Nephron progenitor cell (in vitro differentiated cells): ENCODE results near the gene PCGF2.
A peak's percentile ranks its signal among the peaks of the same experiment; 100 is the strongest.
"Not testable (repeated sequence)": the region's sequence is repeated elsewhere in the genome, so short reads cannot be mapped to it uniquely, and the experiment has no call there.

Source experiments
- DNase-seq: peaks from one replicate; pipeline ENCODE4 v3.0.0; 2021
- H3K27ac Mint-ChIP-seq: 2 replicates; pipeline ENCODE4 v1.8.0; 2021; ENCODE audit warnings: mild to moderate bottlenecking, moderate library complexity, mixed read lengths
- H3K27me3 Mint-ChIP-seq: 2 replicates; pipeline ENCODE4 v1.8.0; 2021; ENCODE audit warnings: mild to moderate bottlenecking, low read depth, mixed read lengths; ENCODE audit not compliant: poor library complexity
- H3K36me3 Mint-ChIP-seq: 2 replicates; pipeline ENCODE4 v1.8.0; 2021; ENCODE audit warnings: low read depth, mixed read lengths
- H3K4me1 Mint-ChIP-seq: 2 replicates; pipeline ENCODE4 v1.8.0; 2021; ENCODE audit warnings: mixed read lengths
- H3K4me3 Mint-ChIP-seq: 2 replicates; pipeline ENCODE4 v1.8.0; 2021; ENCODE audit warnings: mild to moderate bottlenecking, moderate library complexity, mixed read lengths
- H3K9me3 Mint-ChIP-seq: 2 replicates; pipeline ENCODE4 v1.8.0; 2021; ENCODE audit warnings: mild to moderate bottlenecking, moderate library complexity, mixed read lengths
- CTCF ChIP-seq: fragments of 200-600 bp; sonication (generic); IDR thresholded peaks from 2 replicates; pipeline ENCODE4 v1.5.0; 2021; ENCODE audit warnings: antibody characterized with exemption

The PCGF2 gene

GRCh38 chr17:38727736-38728135, 20.4 kb downstream of the PCGF2 start:
- H3K9me3 Mint-ChIP-seq, result no peaks in the 10 kb centered on the region
- TF ChIP-seq CTCF, result no peak
- H3K36me3 Mint-ChIP-seq, result peaks cover 17% of the 10 kb centered on the region
- H3K27me3 Mint-ChIP-seq, result peaks cover 2% of the 10 kb centered on the region
- H3K4me1 Mint-ChIP-seq, result peaks cover 40% of the 10 kb centered on the region
- H3K27ac Mint-ChIP-seq, result no peak overlapping the region
- H3K4me3 Mint-ChIP-seq, result peak overlapping the region; percentile 45
- no peak for DNase-seq

GRCh38 chr17:38726145-38726544, 22.0 kb downstream of the PCGF2 start:
- not testable (repeated sequence) for H3K27ac Mint-ChIP-seq, H3K4me3 Mint-ChIP-seq, H3K9me3 Mint-ChIP-seq, DNase-seq, H3K36me3 Mint-ChIP-seq, H3K27me3 Mint-ChIP-seq
- H3K4me1 Mint-ChIP-seq, result peaks cover 43% of the 10 kb centered on the region

- Mint-ChIP-seq H3K4me1 (peaks cover 47% of the 10 kb centered on the region), H3K4me3 (no peak overlapping the region), H3K27me3 (peaks cover 2% of the 10 kb centered on the region), H3K27ac (no peak overlapping the region), H3K36me3 (peaks cover 14% of the 10 kb centered on the region), H3K9me3 (no peaks in the 10 kb centered on the region)
- no peak for DNase-seq
- TF ChIP-seq CTCF, result no peak
Measured at GRCh38 chr17:38725066-38725465, 23.1 kb downstream of the PCGF2 start.

GRCh38 chr17:38724337-38724988, 23.7 kb downstream of the PCGF2 start:
- Mint-ChIP-seq H3K27me3 (peaks cover 2% of the 10 kb centered on the region), H3K27ac (no peak overlapping the region), H3K9me3 (no peaks in the 10 kb centered on the region), H3K4me3 (no peak overlapping the region), H3K4me1 (peaks cover 48% of the 10 kb centered on the region), H3K36me3 (peaks cover 14% of the 10 kb centered on the region)
- DNase-seq, result no peak
- TF ChIP-seq CTCF, result no peak

- Mint-ChIP-seq H3K4me1 (peaks cover 50% of the 10 kb centered on the region), H3K27me3 (peaks cover 3% of the 10 kb centered on the region)
Measured at GRCh38 chr17:38721802-38722201, 26.3 kb downstream of the PCGF2 start.

GRCh38 chr17:38720941-38721340, 27.2 kb downstream of the PCGF2 start:
- Mint-ChIP-seq H3K36me3 (peaks cover 25% of the 10 kb centered on the region), H3K27ac (no peak overlapping the region), H3K9me3 (no peaks in the 10 kb centered on the region), H3K4me3 (no peak overlapping the region), H3K27me3 (peaks cover 3% of the 10 kb centered on the region), H3K4me1 (peaks cover 46% of the 10 kb centered on the region)
- no peak for DNase-seq
- TF ChIP-seq CTCF, result no peak

More at GRCh38 chr17:38721802-38722201, 26.3 kb downstream of the PCGF2 start:
- Mint-ChIP-seq H3K27ac (no peak overlapping the region), H3K9me3 (no peaks in the 10 kb centered on the region), H3K4me3 (no peak overlapping the region), H3K36me3 (peaks cover 21% of the 10 kb centered on the region)
- no peak for DNase-seq
- TF ChIP-seq CTCF, result no peak
